NOMO-1 treated with DMSO at 0.1 percent for 48 hours (cell line): ENCODE data around the gene LENG9.
"Not testable (repeated sequence)": the region's sequence is repeated elsewhere in the genome, so short reads cannot be mapped to it uniquely, and the experiment has no call there.

Experiments used
- DNase-seq: peaks from one replicate; lab custom pipeline; 2025; ENCODE audit not compliant: unreplicated experiment; lab: John Stamatoyannopoulos, UW

Gene LENG9

GRCh38 chr19:54459282-54460229 is 4.0 kb downstream of the LENG9 start:
- DNase-seq, result no peak

- no peak for DNase-seq
Measured at GRCh38 chr19:54458648-54459281, 4.8 kb downstream of the LENG9 start.

- DNase-seq, result no peak
Measured at GRCh38 chr19:54457773-54458647, 5.6 kb downstream of the LENG9 start.

GRCh38 chr19:54456423-54457373 is 6.9 kb downstream of the LENG9 start:
- no peak for DNase-seq

- no peak for DNase-seq
Measured at GRCh38 chr19:54455786-54456422, 7.7 kb downstream of the LENG9 start.

GRCh38 chr19:54454781-54455675 is 8.6 kb downstream of the LENG9 start:
- no peak for DNase-seq

GRCh38 chr19:54453921-54454780 is 9.4 kb downstream of the LENG9 start:
- no peak for DNase-seq

GRCh38 chr19:54452626-54453025 is 11.0 kb downstream of the LENG9 start:
- no peak for DNase-seq

GRCh38 chr19:54451997-54452396 is 11.6 kb downstream of the LENG9 start:
- no peak for DNase-seq

GRCh38 chr19:54451331-54451871 is 12.2 kb downstream of the LENG9 start:
- peak; percentile 45 for DNase-seq

- no peak for DNase-seq
Measured at GRCh38 chr19:54449701-54450069, 13.9 kb downstream of the LENG9 start.

- DNase-seq, result peak; percentile 96
Measured at GRCh38 chr19:54448774-54449700, 14.5 kb downstream of the LENG9 start, which contains the start of gene LENG8. Gene LENG8 (plus strand): TSS chr19:54449199. CDS start chr19:54451345, 2,146 bp downstream.

GRCh38 chr19:54448040-54448773 is 15.4 kb downstream of the LENG9 start:
- DNase-seq, result no peak

GRCh38 chr19:54446349-54446748 is 17.2 kb downstream of the LENG9 start:
- DNase-seq, result not testable (repeated sequence)

- DNase-seq, result no peak
Measured at GRCh38 chr19:54444737-54445136, 18.8 kb downstream of the LENG9 start.

GRCh38 chr19:54440641-54441040 is 22.9 kb downstream of the LENG9 start:
- DNase-seq, result no peak
